GM18907 (cell line): ENCODE measurements around the gene XPO1.
"Not testable (repeated sequence)": the region's sequence is repeated elsewhere in the genome, so short reads cannot be mapped to it uniquely, and the experiment has no call there.

Source experiments
- ATAC-seq: cut with Tn5 transposase; IDR thresholded peaks from one replicate; pipeline ENCODE4 v1.9.1; 2021; ENCODE audit warnings: mild to moderate bottlenecking, moderate library complexity; ENCODE audit not compliant: unreplicated experiment

XPO1 gene

GRCh38 chr2:61538200-61538919, at the start of gene XPO1:
TSS of gene XPO1 (minus strand) at chr2:61538356. CDS start at chr2:61533897, 4,459 bp downstream.
- ATAC-seq, result peak; percentile 88

DNA sequence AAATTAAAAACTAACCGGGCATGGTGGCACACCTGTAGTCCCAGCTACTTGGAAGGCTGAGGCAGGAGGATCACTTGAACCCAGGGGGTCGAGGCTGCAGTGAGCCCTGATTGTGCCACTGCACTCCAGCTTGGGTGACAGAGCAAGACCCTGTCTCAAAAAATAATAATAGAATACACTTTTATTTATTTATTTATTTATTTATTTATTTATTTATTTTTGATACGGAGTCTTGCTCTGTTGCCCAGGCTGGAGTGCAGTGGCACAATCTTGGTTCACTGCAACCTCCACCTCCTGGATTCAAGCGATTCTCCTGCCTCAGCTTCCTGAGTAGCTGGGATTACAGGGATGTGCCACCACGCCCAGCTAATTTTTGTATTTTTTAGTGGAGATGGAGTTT, 48.8 kb upstream of the XPO1 start:
- ATAC-seq, result not testable (repeated sequence)

GRCh38 chr2:61585383-61585782, 47.2 kb upstream of the XPO1 start:
- ATAC-seq, result no peak

- ATAC-seq, result not testable (repeated sequence)
Measured at GRCh38 chr2:61584368-61584767, 46.2 kb upstream of the XPO1 start.

DNA sequence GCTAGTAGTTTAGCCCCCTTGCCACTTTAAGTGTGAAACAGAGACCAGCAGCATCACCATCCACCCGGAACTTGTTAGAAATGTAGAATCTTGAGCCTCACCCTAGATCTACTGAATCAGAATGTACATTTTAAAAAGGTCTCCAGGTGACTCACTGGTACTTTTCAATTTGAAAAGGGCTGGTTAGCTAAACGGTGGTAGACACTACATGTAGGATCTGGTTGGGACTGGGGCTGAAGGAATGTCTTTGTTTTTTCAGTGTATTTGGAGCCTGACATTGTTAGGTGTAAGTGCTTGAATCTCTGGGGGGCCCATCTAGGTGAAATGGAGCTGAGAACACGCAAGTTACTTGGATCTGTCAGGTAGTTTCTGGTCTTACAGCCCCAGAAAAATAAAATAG, 44.0 kb upstream of the XPO1 start:
- ATAC-seq, result no peak

DNA sequence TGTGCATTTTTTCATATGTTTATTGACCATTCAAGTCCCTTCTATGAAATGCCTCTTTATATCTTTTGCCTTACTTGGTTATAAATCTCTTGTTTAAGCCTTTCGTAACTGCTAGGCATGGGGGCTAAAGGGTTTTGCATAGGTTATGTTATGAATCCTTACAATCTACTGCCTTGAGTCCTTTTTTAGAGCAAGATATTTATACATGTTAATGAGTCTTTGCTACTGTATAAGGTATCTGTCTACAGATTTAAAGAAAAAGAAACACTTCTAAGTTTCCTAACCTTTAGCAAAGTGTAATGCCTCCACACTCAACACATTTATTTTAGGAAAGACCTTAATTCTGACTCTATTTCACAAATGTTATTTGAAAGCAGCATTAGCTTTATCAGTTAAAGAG, 43.6 kb upstream of the XPO1 start:
- no peak for ATAC-seq

DNA sequence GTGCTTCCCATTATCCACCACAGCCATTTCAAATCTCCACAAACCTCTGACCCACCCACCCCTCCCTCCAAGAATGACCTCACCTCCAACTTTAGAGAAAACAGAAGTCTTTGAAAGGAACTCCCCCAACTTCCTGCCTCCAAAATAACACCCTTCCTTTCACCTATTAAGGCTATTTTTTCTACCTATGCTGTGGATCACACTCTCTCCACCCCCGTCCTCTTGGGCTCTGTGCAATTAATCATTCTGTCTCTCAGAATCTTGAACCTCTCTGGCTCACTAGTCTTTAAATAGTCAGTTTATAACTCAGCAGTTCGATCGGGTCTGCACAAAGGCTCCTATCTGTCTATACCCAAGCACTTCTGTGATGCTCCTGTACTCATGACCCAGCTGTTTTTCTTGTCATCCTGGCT, 37.3 kb upstream of the XPO1 start:
- ATAC-seq, result no peak

DNA sequence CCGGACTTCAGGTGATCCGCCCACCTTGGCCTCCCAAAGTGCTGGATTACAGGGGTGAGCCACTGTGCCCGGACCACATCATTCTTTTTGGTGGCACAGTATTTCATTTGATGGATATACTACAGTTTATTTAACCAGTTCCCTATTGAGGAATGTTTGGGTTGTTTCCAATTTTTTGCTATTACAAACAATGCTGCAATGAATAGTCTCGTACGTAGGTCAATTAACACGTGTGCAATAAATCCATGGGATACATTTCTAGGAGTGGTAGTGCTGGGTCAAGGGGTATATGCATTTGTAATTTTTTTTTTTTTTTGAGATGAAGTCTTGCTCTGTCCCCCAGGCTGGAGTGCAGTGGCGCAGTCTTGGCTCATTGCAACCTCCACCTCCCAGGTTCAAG, 28.4 kb upstream of the XPO1 start:
- no peak for ATAC-seq

DNA sequence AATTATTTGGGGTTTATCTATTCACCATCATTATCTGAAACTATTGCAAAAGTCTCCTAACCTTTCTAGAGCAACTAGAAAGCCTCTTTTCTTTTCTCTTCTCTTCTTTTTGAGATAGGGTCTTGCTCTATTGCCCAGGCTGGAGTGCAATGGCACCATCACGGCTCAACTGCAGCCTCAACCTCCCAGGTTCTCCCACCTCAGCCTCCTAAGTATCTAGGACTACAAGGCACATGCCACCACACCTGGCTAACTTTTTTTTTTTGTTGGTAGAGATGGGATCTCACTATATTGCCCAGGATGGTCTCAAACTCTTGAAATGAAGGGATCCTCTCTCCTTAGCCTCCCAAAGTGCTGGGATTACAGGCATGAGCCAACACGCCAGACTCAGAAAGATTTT, 24.5 kb upstream of the XPO1 start:
- no peak for ATAC-seq

DNA sequence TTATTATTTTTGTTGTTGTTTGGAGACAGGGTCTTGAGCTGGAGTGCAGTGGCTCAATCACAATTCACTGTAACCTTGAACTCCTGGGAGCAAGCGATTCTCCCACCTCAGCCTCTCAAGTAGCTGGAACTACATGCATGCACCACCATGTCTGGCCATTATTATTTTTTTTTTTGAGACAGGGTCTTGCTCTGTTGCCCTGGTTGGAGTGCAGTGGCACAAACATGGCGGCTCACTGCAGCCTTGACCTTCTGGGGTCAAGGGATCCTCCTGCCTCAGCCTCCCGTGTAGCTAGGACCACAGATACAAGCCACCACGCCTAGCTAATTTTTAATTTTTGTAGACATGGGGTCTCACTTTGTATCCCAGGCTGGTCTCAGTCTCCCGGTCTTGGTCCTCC, 20.0 kb upstream of the XPO1 start:
- no peak for ATAC-seq

GRCh38 chr2:61557381-61557780, 19.2 kb upstream of the XPO1 start:
- ATAC-seq, result no peak

DNA sequence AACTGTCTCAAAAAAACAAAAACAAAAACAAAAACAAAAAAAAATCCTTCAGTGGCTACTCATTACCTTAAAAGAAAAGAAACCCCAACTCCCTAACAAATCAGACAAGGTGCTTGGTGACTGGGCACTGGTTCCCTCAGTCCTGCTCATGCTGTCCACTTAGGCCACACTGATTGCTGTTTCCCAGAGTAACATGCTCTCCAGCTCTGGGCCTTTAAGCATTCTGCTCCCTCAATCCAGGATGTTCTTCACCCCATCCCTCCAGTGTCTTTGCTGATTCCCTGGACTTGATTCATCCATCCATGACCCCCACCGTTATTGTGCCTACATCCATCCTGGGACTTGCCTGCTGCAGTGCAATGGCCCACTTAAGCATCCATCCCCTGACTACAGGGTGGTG, 16.4 kb upstream of the XPO1 start:
- no peak for ATAC-seq

GRCh38 chr2:61550375-61551209, 12.4 kb upstream of the XPO1 start:
- no peak for ATAC-seq

GRCh38 chr2:61549546-61549945, 11.4 kb upstream of the XPO1 start:
- no peak for ATAC-seq

- ATAC-seq, result no peak
Measured at GRCh38 chr2:61543062-61543461, 4.9 kb upstream of the XPO1 start.

DNA sequence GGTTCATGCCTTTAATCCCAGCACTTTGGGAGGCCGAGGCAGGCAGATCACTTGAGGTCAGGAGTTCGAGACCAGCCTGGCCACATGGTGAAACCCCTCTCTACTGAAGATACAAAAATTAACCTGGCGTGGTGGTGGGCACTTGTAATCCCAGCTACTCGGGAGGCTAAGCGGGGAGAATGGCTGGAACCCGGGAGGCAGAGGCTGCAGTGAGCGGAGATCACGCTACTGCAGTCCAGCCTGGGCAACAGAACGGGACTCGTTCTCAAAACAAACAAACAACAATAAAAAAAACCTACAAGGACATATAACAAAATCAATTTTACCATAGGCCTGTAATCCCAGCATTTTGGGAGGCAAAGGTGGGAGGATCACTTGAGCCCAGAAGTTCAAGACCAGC, 2.0 kb upstream of the XPO1 start:
- ATAC-seq, result not testable (repeated sequence)

DNA sequence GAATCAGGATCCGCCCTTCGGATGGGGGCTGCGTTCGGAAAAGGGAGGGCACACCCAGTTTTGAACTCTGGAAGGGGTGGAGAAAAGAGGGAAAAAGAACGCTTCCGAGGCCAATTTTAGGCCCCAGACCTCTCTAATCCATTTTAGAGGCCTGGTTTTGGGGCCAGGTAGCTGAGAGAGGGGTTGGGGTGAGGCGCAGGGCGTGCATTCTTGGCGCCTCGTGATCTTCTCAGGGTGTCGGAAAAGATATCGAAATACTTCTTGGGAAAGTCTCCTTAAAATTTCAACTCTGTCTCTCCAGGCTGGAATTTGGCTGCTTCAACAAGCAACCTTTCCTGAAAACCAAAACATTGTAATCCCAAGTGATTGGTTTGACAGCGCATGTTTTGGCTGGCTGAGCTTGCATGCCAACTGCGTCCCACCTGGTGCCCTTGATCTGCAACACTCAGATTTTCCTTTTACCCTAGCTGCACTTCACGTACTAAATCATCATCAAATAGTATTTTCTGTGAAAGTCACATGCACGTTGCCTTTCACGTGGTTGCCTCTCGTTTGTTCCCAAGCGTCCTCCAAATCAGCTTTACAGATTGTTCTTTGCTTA, 864 bp upstream of the XPO1 start:
- peak; percentile 1 for ATAC-seq

DNA sequence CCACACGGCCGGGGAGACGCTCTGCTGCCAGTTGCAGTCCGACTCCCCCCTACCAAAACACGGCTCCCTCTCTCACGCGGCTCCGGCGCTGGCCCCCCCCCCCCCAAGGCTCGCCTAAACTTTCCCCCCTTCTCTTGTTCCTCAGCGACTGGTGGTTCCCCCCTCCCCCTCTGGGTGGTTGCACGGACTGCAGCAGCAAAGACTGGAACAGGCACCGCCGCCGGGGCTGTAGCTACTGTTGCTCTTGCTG, 281 bp downstream of the XPO1 start:
- no peak for ATAC-seq

- no peak for ATAC-seq
Measured at GRCh38 chr2:61537277-61537949, 743 bp downstream of the XPO1 start.

DNA sequence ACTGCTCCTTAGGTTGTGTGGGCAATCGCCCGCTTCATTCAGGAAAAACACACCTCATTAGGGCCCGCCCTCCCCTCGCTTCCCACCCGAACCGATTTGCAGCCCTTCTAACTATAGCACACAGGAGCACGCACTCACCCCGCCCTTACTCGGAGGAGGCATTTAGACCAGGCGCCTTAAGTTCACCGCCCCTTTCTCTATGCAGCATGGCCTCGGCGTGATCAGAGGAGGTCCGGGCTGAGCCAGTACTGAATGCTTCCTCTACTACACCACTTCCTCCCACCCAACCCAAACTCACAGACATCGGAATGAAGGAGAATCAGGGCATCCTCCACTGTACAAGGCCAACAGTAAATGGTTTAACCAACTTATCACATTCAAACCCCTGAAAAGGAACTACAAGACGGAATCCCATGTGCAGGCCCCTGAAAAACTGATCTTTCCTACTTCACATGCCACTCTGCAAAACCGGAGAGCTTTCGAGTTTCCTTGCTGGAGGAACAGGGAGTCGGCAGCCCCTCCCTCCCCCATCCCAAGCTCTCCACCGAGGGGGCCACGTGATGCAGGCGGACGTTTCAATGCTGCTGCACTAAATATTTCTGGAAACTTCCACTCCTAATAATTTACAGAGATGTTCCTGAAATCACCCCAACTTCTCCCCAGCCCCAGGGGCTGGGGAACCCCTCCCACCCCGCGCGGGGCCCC, 1.4 kb downstream of the XPO1 start:
- ATAC-seq, result peak; percentile 59

DNA sequence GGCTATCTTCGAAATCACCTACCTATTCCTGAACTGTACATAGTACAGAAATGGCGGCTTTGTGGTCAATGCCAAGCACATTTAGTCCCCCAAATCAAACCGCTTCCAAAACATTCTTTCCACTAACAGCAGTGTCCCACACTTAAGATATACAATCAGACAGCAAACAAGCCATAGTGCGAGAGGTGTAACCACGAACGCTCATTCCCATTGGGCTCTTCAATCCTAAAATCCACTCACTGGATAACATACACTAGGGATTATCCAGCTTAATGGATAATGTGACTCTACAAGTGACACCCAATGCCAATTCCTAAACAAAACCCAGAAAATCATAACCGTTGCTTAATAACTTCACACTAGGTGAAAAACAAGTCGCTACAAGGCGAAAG, 2.0 kb downstream of the XPO1 start:
- ATAC-seq, result no peak
